K562 (cell line): ENCODE measurements around the gene PARD6B. TPM values are rescaled to one million over a fixed set of nuclear protein-coding genes. Genes with fewer than 3 reads are reported as not detected.
A peak's percentile ranks its signal among the peaks of the same experiment; 100 is the strongest.

Experiments
- ATAC-seq: fragments of 200-7000 bp; cut with Tn5 transposase; 3 replicates; pipeline ENCODE4 v1.9.1; 2020; ENCODE audit warnings: moderate library complexity
- BruUV-seq: library from RNA; stranded (reverse); fragments of 400-500 nt; replicated peaks from 2 replicates; lab custom pipeline; 2021; lab: Mats Ljungman, UMichigan
- CTCF ChIA-PET: fragments of 300-600 bp; formaldehyde crosslinking; extraction: SDS; loops from one replicate; lab custom pipeline; 2021; ENCODE audit warnings: low intra/inter-chr PET ratio; lab: Yijun Ruan, JAX
- POLR2A ChIA-PET: fragments of 300-600, 350-650 bp; sonication (Branson Sonifier 250); formaldehyde crosslinking; extraction: SDS; loops from one replicate; lab custom pipeline; 2021; ENCODE audit warnings: antibody characterized with exemption, inconsistent platforms; lab: Yijun Ruan, JAX
- DNase-seq, 4 experiments: peaks; one replicate each; pipeline versions ENCODE4 v3.0.0 to v3.0.0-alpha.2; 2011 to 2018; ENCODE audit warnings: low spot score in 3 of 4, mixed read lengths in 3 of 4; ENCODE audit errors: extremely low read depth in 1 of 4
- FAIRE-seq: peaks from 2 replicates; lab custom pipeline; 2011; peaks lifted over from hg19 to GRCh38; lab: Jason Lieb, UNC
- H2AFZ ChIP-seq: 2 replicates; pipeline ENCODE4 v1.6.0; 2011; ENCODE audit warnings: low read depth, low read length, control low read depth, inconsistent platforms
- H3K27ac ChIP-seq: fragments of 200-600 bp; 3 replicates; pipeline ENCODE4 v1.8.0; 2011; ENCODE audit warnings: low read depth, mild to moderate bottlenecking, control low read depth, inconsistent platforms, low read length, moderate library complexity, mixed read lengths; ENCODE audit errors: extremely low read depth
- H3K27me3 ChIP-seq, 2 experiments: fragments of 300-600 bp in 1 of 2; 2 replicates in 1 of 2; 3 replicates in 1 of 2; pipeline versions ENCODE4 v1.6.0 to v1.8.0; 2011; ENCODE audit warnings: inconsistent platforms in 2 of 2, low read length in 2 of 2, mild to moderate bottlenecking in 1 of 2, mixed read lengths in 1 of 2, moderate library complexity in 1 of 2; ENCODE audit not compliant: control insufficient read depth in 2 of 2, insufficient read depth in 2 of 2
- H3K36me3 ChIP-seq: fragments of 300-600 bp; 3 replicates; pipeline ENCODE4 v1.8.0; 2011; ENCODE audit warnings: mild to moderate bottlenecking, low read length, inconsistent platforms; ENCODE audit not compliant: control insufficient read depth, insufficient read depth
- H3K4me1 ChIP-seq, 2 experiments: fragments of 200-600 bp in 1 of 2; replicated peaks in 1 of 2; 2 replicates in 1 of 2; 3 replicates in 1 of 2; pipeline versions ENCODE4 v1.5.1 to v1.8.0; 2011; ENCODE audit warnings: inconsistent platforms in 2 of 2, low read length in 2 of 2, mild to moderate bottlenecking in 1 of 2, mixed read lengths in 1 of 2, moderate library complexity in 1 of 2; ENCODE audit not compliant: control insufficient read depth in 2 of 2, insufficient read depth in 2 of 2
- H3K4me2 ChIP-seq: 2 replicates; pipeline ENCODE4 v1.6.1; 2011; ENCODE audit warnings: low read length, control low read depth, inconsistent platforms, mixed read lengths; ENCODE audit not compliant: insufficient read depth
- H3K4me3 ChIP-seq: fragments of 200-600 bp; sonication (generic), shearing (Covaris generic); 2 replicates; pipeline ENCODE4 v1.5.1; 2016; ENCODE audit warnings: control low read depth, inconsistent platforms
- H3K79me2 ChIP-seq: fragments of 200-600 bp; 3 replicates; pipeline ENCODE4 v1.8.0; 2011; ENCODE audit warnings: low read length, inconsistent platforms; ENCODE audit not compliant: control insufficient read depth, insufficient read depth
- H3K9ac ChIP-seq, 2 experiments: 2 replicates each; pipeline versions ENCODE4 v1.6.0 to v1.6.1; 2011; ENCODE audit warnings: low read depth in 2 of 2, low read length in 2 of 2, control low read depth in 1 of 2, inconsistent platforms in 1 of 2, mild to moderate bottlenecking in 1 of 2, mixed read lengths in 1 of 2; ENCODE audit not compliant: insufficient read depth in 1 of 2
- H3K9me1 ChIP-seq: one replicate; pipeline ENCODE4 v1.6.0; 2011; ENCODE audit warnings: inconsistent platforms, mild to moderate bottlenecking, low read length, moderate library complexity; ENCODE audit not compliant: control insufficient read depth, insufficient read depth
- H3K9me3 ChIP-seq: replicated peaks from 2 replicates; pipeline ENCODE4 v1.5.1; 2011; ENCODE audit warnings: low read depth, low read length, inconsistent platforms; ENCODE audit not compliant: control insufficient read depth, insufficient read depth
- H4K20me1 ChIP-seq: replicated peaks from 2 replicates; pipeline ENCODE4 v1.6.1; 2011; ENCODE audit warnings: low read length, inconsistent platforms, mixed read lengths; ENCODE audit not compliant: control insufficient read depth, insufficient read depth
- BRF2 ChIP-seq: IDR thresholded peaks from 3 replicates; pipeline ENCODE4 v1.6.1; 2011; ENCODE audit warnings: borderline replicate concordance, mild to moderate bottlenecking; ENCODE audit not compliant: insufficient read length, insufficient read depth
- CBX8 ChIP-seq: fragments of 200-600 bp; sonication (generic); IDR thresholded peaks from 2 replicates; pipeline ENCODE4 v1.6.1; 2012; ENCODE audit warnings: borderline replicate concordance, mixed run types, low read depth, mild to moderate bottlenecking, moderate library complexity, mixed read lengths, low read length, control low read depth, inconsistent platforms; ENCODE audit not compliant: poor library complexity, severe bottlenecking; ENCODE audit errors: extremely low read depth
- CREM ChIP-seq: IDR thresholded peaks from 2 replicates; pipeline ENCODE4 v1.6.1; 2014; ENCODE audit warnings: antibody characterized with exemption, low read depth
- CTCF ChIP-seq, 3 experiments: IDR thresholded peaks in 2 of 3; conservative IDR thresholded peaks in 1 of 3; 2 replicates each; pipeline ENCODE4 v1.5.1; 2011 to 2012; ENCODE audit warnings: low read length in 3 of 3, mild to moderate bottlenecking in 3 of 3, control low read depth in 2 of 3, improper control_type of control experiment in 1 of 3, inconsistent platforms in 1 of 3, low read depth in 1 of 3, mixed read lengths in 1 of 3, moderate library complexity in 1 of 3; ENCODE audit not compliant: insufficient read depth in 2 of 3
- NFIC ChIP-seq: fragments of 450-650 bp; IDR thresholded peaks from 2 replicates; pipeline ENCODE4 v1.6.1; 2017; ENCODE audit warnings: mild to moderate bottlenecking, inconsistent platforms
- PKNOX1 ChIP-seq: fragments of 450-650 bp; IDR thresholded peaks from 2 replicates; pipeline ENCODE4 v1.6.1; 2016
- RHOXF2B ChIP-seq: fragments of 250-450 bp; sonication (Bioruptor Pico); conservative IDR thresholded peaks from 2 replicates; pipeline ENCODE4 v1.5.1; 2021
- SPI1 ChIP-seq: IDR thresholded peaks from 2 replicates; pipeline ENCODE4 v1.6.1; 2011; ENCODE audit warnings: low read depth, low read length, control low read depth, borderline replicate concordance
- ZBTB11 ChIP-seq, 3 experiments: fragments of 200-800 bp in 1 of 3; fragments of 250-450 bp in 1 of 3; fragments of 450-650 bp in 1 of 3; sonication (Bioruptor Pico) in 1 of 3; sonication (Bioruptor generic) in 1 of 3; formaldehyde crosslinking in 1 of 3; IDR thresholded peaks; 2 replicates each; pipeline versions ENCODE4 v1.6.1 to v1.8.0; 2016 to 2022; ENCODE audit warnings: mild to moderate bottlenecking in 2 of 3, missing genetic modification characterization in 2 of 3, missing compliant biosample characterization in 1 of 3, moderate library complexity in 1 of 3
- ZNF445 ChIP-seq: fragments of 250-450 bp; sonication (Bioruptor Pico); IDR thresholded peaks from 2 replicates; pipeline ENCODE4 v1.4.0; 2020; ENCODE audit warnings: low read depth, mild to moderate bottlenecking, moderate library complexity
- WGBS: fragments of 100-300 bp; shearing (Covaris generic); methylation state at CpG from one replicate; pipeline ENCODE4 v1.1.6; 2016; ENCODE audit warnings: low coverage, mixed read lengths; ENCODE audit not compliant: insufficient coverage; ENCODE audit errors: missing lambda C conversion rate; 5-methylcytosine and 5-hydroxymethylcytosine counted together
- in situ Hi-C: fragments of 300-500 bp; cut with MboI; formaldehyde crosslinking; loops from 4 replicates; pipeline ENCODE4 v1.15.0; 2018; ENCODE audit warnings: inconsistent platforms, mixed read lengths
- intact Hi-C: fragments of 100-400 bp; cut with micrococcal nuclease; formaldehyde crosslinking; loops from 2 replicates; pipeline ENCODE4 v1.14.2; 2022
- polyA plus RNA-seq, 8 experiments: library from polyadenylated mRNA; depleted of rRNA in 4 of 8; stranded (reverse) in 5 of 8; unstranded in 3 of 8; fragments of >200 nt; fragmentation: Nextera tagmentation in 2 of 8; fragmentation: Illumina TruSeq in 1 of 8; extraction: Ambion mirVana in 2 of 8; extraction: Trizol in 1 of 8; gene quantifications; 2 replicates each; pipeline versions ENCODE4 v1.2.1 to v1.2.3, GENCODE V29; 2011 to 2014; ENCODE audit warnings: inconsistent platforms in 1 of 8, missing spikeins in 1 of 8
- total RNA-seq, 7 experiments: library from RNA; depleted of rRNA in 6 of 7; stranded (reverse); fragments of >200 nt in 6 of 7; fragmentation: Illumina TruSeq in 2 of 7; extraction: Trizol in 2 of 7; gene quantifications; 2 replicates each; pipeline versions ENCODE4 v1.2.1 to v1.2.3, GENCODE V29; 2011 to 2021; ENCODE audit warnings: low replicate concordance in 1 of 7

PARD6B gene
- total and polyA plus RNA-seq, 9 of the 15 experiments (the other 6 are each of a cell fraction or from before 2014, with no cell fraction given): 1.7 to 12.3 (median 5.5) TPM

- DNase-seq (no peak), ATAC-seq (no peak), FAIRE-seq (no peak)
- H3K4me1 ChIP-seq: peaks cover 2 to 8% of the 10 kb centered on the region in 2 experiments; a peak in 3 of 5 replicates
- no peaks in the 10 kb centered on the region for H3K79me2 ChIP-seq
- H3K9ac ChIP-seq: no peak overlapping the region
- in situ Hi-C loops: no loop called here
- H4K20me1 ChIP-seq: no peaks in the 10 kb centered on the region
- H3K9me1 ChIP-seq: no peaks in the 10 kb centered on the region
- H3K4me3 ChIP-seq: no peak overlapping the region
- H3K9me3 ChIP-seq: no peaks in the 10 kb centered on the region
- CTCF ChIA-PET: no interaction called here
- intact Hi-C loops: no loop called here
- no peaks in the 10 kb centered on the region for H3K36me3 ChIP-seq
- H3K4me2 ChIP-seq: no peak overlapping the region
- H3K27me3 ChIP-seq: no peaks in the 10 kb centered on the region
- BruUV-seq: no TSS peak
- no peak overlapping the region for H3K27ac ChIP-seq
- POLR2A ChIA-PET: interaction anchor here (0.6 to 1.0 kb wide), 4 partner anchors 33 to 1507 kb away, joined by 3 read pairs; partner anchors contain the start of gene ZNFX1
- H2AFZ ChIP-seq: no peak overlapping the region
- WGBS: 61% methylated on average over 4 of the region's 4 CpGs
- no peak for TF ChIP-seq NFIC
- no peak for TF ChIP-seq CREM
- TF ChIP-seq ZBTB11 (CRISPR knock-in tag; IDR thresholded peaks at IDR 0.05): peak in 1 of 3 experiments; percentile 68; a peak in 2 of 6 replicates
- TF ChIP-seq BRF2: no peak
- no peak for TF ChIP-seq RHOXF2B (CRISPR knock-in tag)
- TF ChIP-seq CBX8: no peak
- no peak for TF ChIP-seq ZNF445 (CRISPR knock-in tag)
- peak; percentile 85 for TF ChIP-seq SPI1
- peak; percentile 52; the same call in 1 of the 2 replicates for TF ChIP-seq PKNOX1
- no peak for TF ChIP-seq CTCF (IDR thresholded peaks at IDR 0.05 in 2 of 3, conservative IDR thresholded peaks at IDR 0.05 in 1 of 3; ENCODE audit: insufficient read depth in 2 of 3, low read depth in 1 of 3, low read length in 3 of 3)
These were observed 53.1 kb downstream of the PARD6B start for GRCh38 chr20:50784464-50784863.
